ENCODE measurements around the gene SMYD3. TPM values are rescaled to one million over a fixed set of nuclear protein-coding genes. Genes with fewer than 3 reads are reported as not detected.

The SMYD3 gene
- total RNA-seq, 1 donor from 2014 or later: 24.2 TPM

DNA sequence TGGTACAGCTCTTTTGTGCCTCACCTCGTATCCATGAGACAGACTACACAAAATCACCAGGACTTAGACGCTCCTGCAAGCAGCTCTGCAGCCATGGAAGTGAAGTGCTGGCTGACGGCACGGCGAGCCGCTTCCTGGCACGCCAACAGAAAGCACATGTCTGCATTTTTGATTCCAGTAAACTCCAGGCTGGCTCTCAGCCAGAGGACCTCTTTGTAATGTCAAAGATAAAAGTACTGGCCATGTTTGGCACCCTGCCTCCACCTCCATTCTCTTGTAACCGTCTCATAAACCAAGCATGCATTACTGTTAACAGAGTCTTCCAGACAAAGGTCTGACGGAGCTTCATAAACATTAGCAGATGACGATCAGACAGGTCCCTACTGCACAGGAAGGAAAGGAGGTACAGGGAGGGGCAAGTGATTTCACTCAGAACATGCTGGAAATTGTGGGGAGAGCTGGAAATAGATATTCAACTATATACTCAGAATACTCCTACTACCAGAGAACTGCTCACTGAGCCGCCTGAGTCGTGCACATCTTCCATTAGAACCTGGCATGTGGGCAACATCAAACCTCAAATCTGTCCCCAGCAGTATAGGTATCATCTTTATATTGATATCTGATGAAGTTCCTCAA is 632.0 kb downstream of the SMYD3 start:
- no peaks in the 10 kb centered on the region for H3K27me3 Mint-ChIP-seq (ENCODE audit: low read depth)
- no peaks in the 10 kb centered on the region for H3K36me3 Mint-ChIP-seq (ENCODE audit: low read depth)
- no peak overlapping the region for H3K4me3 Mint-ChIP-seq
- no peak for TF ChIP-seq CTCF (conservative IDR thresholded peaks at IDR 0.05)
- DNase-seq (ENCODE audit: low read depth, low spot score): no peak
- H3K4me1 Mint-ChIP-seq: peaks cover 29% of the 10 kb centered on the region
- H3K9me3 Mint-ChIP-seq: peaks cover 2% of the 10 kb centered on the region
- peak overlapping the region; percentile 24 for H3K27ac Mint-ChIP-seq (ENCODE audit: unreplicated experiment)

DNA sequence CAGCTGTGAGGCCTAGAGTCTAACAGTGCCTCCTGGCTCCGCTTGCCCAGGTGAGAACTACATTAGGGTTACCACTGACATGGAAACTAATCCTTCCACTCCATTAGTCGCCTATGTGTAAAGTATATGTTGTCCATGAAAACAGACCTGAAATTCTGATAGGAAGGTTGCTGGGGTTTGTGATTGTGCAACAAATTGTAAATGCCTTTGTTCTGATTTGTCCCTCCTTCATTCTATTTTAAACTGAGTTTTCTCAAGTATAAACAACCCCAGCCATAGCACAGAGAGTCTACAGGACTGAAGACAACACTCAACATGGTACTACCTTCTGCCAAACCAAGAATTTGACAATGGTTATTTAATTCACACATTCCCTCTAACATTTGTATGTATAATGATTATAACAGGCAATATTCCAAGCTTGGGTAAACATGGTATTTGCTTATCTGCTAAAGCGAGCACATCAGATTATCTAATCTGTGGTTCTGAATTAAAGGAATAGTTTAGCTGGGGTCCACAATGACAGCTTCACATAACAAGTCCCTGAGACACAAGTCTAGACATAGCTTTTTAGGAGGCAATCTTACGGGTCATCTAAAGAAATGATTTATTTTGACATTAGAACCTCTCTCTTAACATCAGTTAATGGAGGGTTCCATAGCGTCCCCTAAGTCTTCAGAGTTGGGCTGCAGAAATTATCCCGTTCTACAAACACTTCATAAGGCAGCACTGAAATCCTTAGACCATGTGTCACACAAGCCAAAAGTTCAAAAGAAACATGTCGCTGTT is 633.0 kb downstream of the SMYD3 start:
- Mint-ChIP-seq H3K9me3 (peaks cover 2% of the 10 kb centered on the region), H3K27me3 (ENCODE audit: low read depth) (no peaks in the 10 kb centered on the region), H3K4me1 (peaks cover 29% of the 10 kb centered on the region), H3K27ac (ENCODE audit: unreplicated experiment) (no peak overlapping the region), H3K4me3 (no peak overlapping the region), H3K36me3 (ENCODE audit: low read depth) (no peaks in the 10 kb centered on the region)
- DNase-seq (ENCODE audit: low read depth, low spot score): no peak
- no peak for TF ChIP-seq CTCF (conservative IDR thresholded peaks at IDR 0.05)

- H3K27me3 Mint-ChIP-seq (ENCODE audit: low read depth): no peaks in the 10 kb centered on the region
- TF ChIP-seq CTCF (conservative IDR thresholded peaks at IDR 0.05): no peak
- peaks cover 29% of the 10 kb centered on the region for H3K4me1 Mint-ChIP-seq
- H3K9me3 Mint-ChIP-seq: peaks cover 2% of the 10 kb centered on the region
- no peak overlapping the region for H3K27ac Mint-ChIP-seq (ENCODE audit: unreplicated experiment)
- no peak for DNase-seq (ENCODE audit: low read depth, low spot score)
- no peaks in the 10 kb centered on the region for H3K36me3 Mint-ChIP-seq (ENCODE audit: low read depth)
- no peak overlapping the region for H3K4me3 Mint-ChIP-seq
These were observed 634.0 kb downstream of the SMYD3 start for GRCh38 chr1:245873068-245873467.

GRCh38 chr1:245872475-245872874 is 634.6 kb downstream of the SMYD3 start:
- peaks cover 29% of the 10 kb centered on the region for H3K4me1 Mint-ChIP-seq
- no peak for DNase-seq (ENCODE audit: low read depth, low spot score)
- H3K27ac Mint-ChIP-seq (ENCODE audit: unreplicated experiment): no peak overlapping the region
- no peaks in the 10 kb centered on the region for H3K27me3 Mint-ChIP-seq (ENCODE audit: low read depth)
- no peaks in the 10 kb centered on the region for H3K36me3 Mint-ChIP-seq (ENCODE audit: low read depth)
- H3K9me3 Mint-ChIP-seq: peaks cover 2% of the 10 kb centered on the region
- no peak for TF ChIP-seq CTCF (conservative IDR thresholded peaks at IDR 0.05)
- H3K4me3 Mint-ChIP-seq: no peak overlapping the region

DNA sequence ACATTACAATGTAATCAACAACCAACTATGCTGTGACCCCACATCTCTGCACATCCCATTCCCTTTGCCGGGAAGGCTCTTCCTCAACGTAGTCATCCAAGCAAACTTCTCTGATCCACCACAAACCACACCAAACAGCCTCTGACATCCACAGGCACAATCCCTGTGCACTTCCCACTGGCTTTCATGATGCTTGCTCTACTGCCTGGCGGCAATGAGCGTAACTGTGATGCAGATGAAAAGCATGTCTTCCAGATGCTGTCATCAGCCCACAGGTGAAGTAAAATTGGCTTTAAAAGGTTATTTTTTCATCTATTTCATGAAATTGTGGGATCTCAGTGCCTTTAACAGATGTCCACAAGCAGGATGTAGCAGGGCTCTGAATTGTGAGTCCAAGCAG is 635.2 kb downstream of the SMYD3 start:
- Mint-ChIP-seq H3K9me3 (peaks cover 2% of the 10 kb centered on the region), H3K4me1 (peaks cover 29% of the 10 kb centered on the region), H3K27ac (ENCODE audit: unreplicated experiment) (no peak overlapping the region), H3K36me3 (ENCODE audit: low read depth) (no peaks in the 10 kb centered on the region), H3K27me3 (ENCODE audit: low read depth) (no peaks in the 10 kb centered on the region), H3K4me3 (no peak overlapping the region)
- TF ChIP-seq CTCF (conservative IDR thresholded peaks at IDR 0.05): no peak
- no peak for DNase-seq (ENCODE audit: low read depth, low spot score)
